Hepatocyte (in vitro differentiated cells): ENCODE measurements around the gene RNF208.

Experiments
- CTCF ChIP-seq: fragments of 200-600 bp; sonication (generic); IDR thresholded peaks from 2 replicates; pipeline ENCODE4 v1.5.1; 2016; ENCODE audit warnings: antibody characterized with exemption, mild to moderate bottlenecking; ENCODE audit not compliant: poor library complexity
- EZH2 ChIP-seq: fragments of 200-600 bp; sonication (generic); IDR thresholded peaks from 2 replicates; pipeline ENCODE4 v1.6.1; 2016; ENCODE audit warnings: antibody characterized with exemption, mild to moderate bottlenecking, borderline replicate concordance
- EZH2phosphoT487 ChIP-seq: fragments of 200-600 bp; sonication (generic); IDR thresholded peaks from one replicate; pipeline ENCODE4 v1.6.1; 2018; ENCODE audit warnings: antibody characterized with exemption, mild to moderate bottlenecking, low read depth, moderate library complexity; ENCODE audit not compliant: unreplicated experiment, severe bottlenecking

DNA sequence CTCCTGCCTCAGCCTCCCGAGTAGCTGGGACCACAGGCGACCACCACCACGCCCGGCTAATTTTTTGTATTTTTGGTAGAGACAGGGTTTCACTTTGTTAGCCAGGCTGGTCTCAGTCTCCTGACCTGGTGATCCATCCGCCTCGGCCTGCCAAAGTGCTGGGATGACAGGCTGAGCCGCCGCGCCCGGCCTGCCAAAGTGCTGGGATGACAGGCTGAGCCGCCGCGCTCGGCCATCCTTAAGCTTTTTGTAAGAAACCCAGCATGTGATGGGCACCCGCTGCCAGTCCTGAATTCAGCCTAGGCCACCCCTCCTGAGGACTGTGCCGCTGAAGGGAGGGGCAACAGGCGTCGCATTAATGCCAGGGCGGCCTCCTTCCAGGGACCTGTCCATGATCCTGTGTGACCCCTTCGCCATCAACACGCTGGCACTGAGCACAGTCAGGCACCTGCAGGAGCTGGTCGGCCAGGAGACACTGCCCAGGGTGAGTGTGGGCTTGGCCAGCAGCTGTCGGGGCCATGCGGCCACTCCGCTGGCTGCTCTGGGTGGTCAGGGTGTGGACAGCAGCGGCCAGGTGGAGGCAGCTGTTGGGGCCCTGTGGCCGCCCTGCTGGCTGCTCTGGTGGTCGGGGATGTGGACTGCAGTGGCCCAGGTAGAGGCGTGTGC lies 43.6 kb upstream of the RNF208 start:
- TF ChIP-seq CTCF (no peak), EZH2phosphoT487 (no peak), EZH2 (no peak)
